GM12892 (cell line): ENCODE results near the gene SSR3.

Source experiments
- POLR2A ChIP-seq: IDR thresholded peaks from 2 replicates; pipeline ENCODE4 v1.6.1; 2011; ENCODE audit warnings: low read depth, low read length, control low read depth
- POLR2AphosphoS5 ChIP-seq: IDR thresholded peaks from 2 replicates; pipeline ENCODE4 v1.6.1; 2011; ENCODE audit warnings: low read depth, low read length, control low read depth
- TAF1 ChIP-seq: IDR thresholded peaks from 2 replicates; pipeline ENCODE4 v1.6.1; 2011; ENCODE audit warnings: low read depth, mild to moderate bottlenecking, control low read depth, low read length, borderline replicate concordance

DNA sequence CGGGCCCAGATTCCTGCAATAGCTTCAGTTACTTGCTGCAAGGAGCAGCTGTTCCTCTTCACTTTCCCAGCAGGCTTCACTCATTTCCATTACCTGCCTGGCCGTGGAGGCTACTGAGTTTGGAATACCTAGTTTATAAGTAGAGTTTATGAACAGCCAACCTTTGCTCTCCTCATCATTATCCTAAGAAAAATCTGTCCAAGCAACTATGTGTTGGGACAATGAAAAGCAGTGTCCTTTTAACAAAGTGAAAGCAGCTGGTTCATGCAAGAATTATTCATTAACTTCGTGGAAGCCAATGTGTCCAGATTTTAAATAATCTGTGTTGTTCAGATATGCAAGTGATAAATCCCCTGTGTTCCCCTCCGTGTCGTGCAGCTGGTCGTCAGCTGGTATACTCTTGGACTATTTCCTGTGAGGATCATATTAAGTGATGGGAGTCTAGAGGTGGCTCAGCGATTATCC lies 39.3 kb upstream of the SSR3 start:
- TF ChIP-seq POLR2AphosphoS5, result no peak
- TF ChIP-seq POLR2A, result no peak
- TF ChIP-seq TAF1, result no peak
